Measurements from ENCODE around the gene FXYD2. TPM values are rescaled to one million over a fixed set of nuclear protein-coding genes. Genes with fewer than 3 reads are reported as not detected.
A peak's percentile ranks its signal among the peaks of the same experiment; 100 is the strongest.

The FXYD2 gene
- total RNA-seq, 1 donor from 2014 or later = 1.3 TPM

DNA sequence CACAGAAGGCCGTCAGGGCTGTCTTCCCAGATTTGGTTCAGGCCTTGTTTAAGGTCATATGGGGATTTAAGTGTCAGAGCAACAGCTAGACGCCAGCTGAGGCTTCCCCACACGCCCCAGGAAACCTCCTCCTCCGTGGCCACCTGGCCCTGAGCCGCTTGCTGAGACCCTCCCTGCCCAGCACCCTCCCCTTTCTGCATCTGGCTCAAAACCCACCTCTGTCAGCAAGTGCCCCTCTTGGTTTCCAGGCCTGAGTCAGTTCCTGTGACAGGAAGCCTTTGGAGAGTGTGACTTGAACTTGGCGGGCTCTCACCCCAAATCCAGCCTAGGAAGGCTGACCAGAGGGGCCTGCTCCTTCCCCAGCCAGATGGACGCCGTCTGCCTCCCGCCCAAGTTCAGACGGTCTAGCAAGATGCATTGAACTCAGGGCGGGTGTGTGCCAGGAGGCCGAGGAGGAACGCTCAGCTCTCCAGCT lies 561 bp downstream of the FXYD2 start:
- H3K27ac ChIP-seq (replicated peaks) = peak overlapping the region; percentile 83
- TF ChIP-seq, protein P1, sequence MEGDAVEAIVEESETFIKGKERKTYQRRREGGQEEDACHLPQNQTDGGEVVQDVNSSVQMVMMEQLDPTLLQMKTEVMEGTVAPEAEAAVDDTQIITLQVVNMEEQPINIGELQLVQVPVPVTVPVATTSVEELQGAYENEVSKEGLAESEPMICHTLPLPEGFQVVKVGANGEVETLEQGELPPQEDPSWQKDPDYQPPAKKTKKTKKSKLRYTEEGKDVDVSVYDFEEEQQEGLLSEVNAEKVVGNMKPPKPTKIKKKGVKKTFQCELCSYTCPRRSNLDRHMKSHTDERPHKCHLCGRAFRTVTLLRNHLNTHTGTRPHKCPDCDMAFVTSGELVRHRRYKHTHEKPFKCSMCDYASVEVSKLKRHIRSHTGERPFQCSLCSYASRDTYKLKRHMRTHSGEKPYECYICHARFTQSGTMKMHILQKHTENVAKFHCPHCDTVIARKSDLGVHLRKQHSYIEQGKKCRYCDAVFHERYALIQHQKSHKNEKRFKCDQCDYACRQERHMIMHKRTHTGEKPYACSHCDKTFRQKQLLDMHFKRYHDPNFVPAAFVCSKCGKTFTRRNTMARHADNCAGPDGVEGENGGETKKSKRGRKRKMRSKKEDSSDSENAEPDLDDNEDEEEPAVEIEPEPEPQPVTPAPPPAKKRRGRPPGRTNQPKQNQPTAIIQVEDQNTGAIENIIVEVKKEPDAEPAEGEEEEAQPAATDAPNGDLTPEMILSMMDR (IDR thresholded peaks at IDR 0.05; ENCODE audit: borderline replicate concordance) = no peak
- no peaks in the 10 kb centered on the region for H3K9me3 ChIP-seq (replicated peaks)
- intact Hi-C loops (cut with micrococcal nuclease) = no loop called here
- H3K27me3 ChIP-seq (ENCODE audit: low read depth) = peaks cover 11% of the 10 kb centered on the region
- peak; percentile 88 for DNase-seq
- peak overlapping the region; percentile 13 for H3K4me3 ChIP-seq
- no peaks in the 10 kb centered on the region for H3K36me3 ChIP-seq
- H3K4me1 ChIP-seq = peaks cover 55% of the 10 kb centered on the region

DNA sequence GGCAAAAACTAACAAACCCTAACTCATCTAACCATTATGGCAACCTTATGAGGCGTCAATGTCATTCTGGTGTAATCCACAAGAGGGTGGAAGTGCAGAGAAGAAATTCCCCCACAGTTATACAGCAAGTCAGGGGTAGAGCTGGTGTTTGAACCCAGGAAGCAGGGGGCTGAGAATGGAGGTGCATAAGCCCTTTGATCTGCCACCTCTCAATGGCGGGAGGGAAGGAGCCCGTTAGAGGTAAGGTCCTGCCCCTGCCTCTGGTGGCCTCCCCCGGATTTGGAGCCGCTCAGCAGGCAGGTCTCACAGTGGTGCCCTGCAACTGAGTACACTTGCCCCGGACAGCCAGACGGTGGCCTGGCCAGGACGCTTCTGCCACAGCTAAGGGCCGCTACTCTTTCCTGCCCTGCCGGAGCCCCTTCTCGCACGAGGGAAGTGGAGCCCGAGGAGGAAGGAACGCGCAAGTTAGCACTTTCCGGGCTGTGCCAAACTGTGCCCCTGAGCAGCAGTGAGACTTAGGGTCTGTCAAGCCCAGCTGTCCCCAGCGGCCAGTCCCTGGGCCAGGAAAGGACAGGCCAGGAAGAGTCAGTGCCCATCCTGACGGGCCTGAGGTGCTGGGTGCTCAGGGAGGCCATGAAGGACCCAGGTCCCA lies 1.1 kb downstream of the FXYD2 start:
- Histone ChIP-seq H3K27ac (replicated peaks) (peak overlapping the region; percentile 83), H3K27me3 (ENCODE audit: low read depth) (peaks cover 9% of the 10 kb centered on the region), H3K9me3 (replicated peaks) (no peaks in the 10 kb centered on the region), H3K36me3 (no peaks in the 10 kb centered on the region), H3K4me3 (no peak overlapping the region), H3K4me1 (peaks cover 54% of the 10 kb centered on the region)
- DNase-seq = no peak
- intact Hi-C loops (cut with micrococcal nuclease) = no loop called here
- TF ChIP-seq, protein P1 (IDR thresholded peaks at IDR 0.05; ENCODE audit: borderline replicate concordance) = no peak

DNA sequence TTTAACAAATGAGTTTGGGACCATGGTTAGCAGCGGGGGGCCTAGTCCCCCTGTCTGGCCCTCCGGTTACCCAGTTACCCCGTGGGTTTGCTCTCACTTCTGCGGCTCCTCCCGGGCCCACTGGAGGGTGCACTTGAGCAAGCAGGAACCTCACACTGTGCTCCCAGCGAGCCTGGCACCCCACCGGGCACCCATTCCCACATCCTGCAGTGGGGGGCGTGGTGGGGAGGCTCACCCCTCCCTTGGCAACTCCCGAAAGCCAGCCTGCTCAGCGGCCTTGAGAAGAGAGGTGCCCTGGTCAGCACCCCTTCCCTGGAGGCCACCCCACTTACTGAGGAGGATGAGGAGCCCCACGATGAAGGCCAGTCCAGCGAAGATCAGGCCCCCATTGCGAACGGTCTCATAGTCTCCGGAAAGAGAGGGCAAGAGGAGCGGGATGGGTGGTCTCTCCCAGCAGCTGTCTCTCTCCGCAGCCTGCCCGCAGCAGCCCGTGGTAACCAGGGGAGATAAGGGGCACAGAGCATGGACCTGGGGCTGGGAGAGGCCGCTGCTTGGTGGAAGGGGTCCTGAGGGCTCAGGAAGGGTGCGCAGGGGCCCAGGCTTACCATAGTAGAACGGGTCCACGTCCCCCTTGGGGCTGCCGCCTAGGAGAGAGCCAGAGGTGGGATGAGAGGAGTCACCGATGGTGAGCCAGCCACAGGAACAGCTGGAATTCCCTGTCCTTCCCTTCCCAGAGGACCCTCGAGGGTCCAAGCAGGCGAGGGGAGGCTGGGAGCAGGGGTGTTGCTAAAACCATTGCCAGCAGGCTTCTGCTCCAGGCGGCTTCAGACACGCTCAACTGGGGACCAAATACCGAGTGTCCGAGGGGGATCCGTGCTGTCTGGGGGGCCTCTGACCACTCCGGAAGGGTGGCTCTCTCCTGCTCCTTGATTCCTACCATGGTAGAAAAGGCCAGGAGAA lies 2.2 kb downstream of the FXYD2 start:
- no peak for DNase-seq
- Histone ChIP-seq H3K27ac (replicated peaks) (peak overlapping the region; percentile 83), H3K4me1 (peaks cover 58% of the 10 kb centered on the region), H3K36me3 (no peaks in the 10 kb centered on the region), H3K27me3 (ENCODE audit: low read depth) (peaks cover 4% of the 10 kb centered on the region), H3K9me3 (replicated peaks) (no peaks in the 10 kb centered on the region), H3K4me3 (no peak overlapping the region)
- TF ChIP-seq, protein P1 (IDR thresholded peaks at IDR 0.05; ENCODE audit: borderline replicate concordance) = peak; percentile 68
- intact Hi-C loops (cut with micrococcal nuclease) = no loop called here

DNA sequence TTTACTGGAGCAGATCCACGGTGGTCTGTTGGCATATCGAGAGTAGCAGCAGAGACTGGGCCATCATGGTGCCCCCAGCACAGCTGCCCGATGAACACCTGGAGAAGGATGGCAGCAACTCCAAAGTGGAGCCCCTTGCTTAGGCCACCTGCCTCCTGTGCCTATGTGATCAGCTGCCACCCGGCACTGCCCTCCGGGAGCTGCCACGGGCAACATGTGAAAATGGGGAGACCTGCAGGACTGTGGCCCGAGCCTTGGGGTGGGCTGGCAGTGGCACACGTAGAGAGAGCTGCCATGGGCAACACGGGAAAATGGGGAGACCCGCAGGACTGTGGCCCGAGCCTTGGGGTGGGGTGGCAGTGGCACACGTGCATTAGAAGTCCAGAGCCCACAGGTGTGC lies 3.1 kb downstream of the FXYD2 start:
- intact Hi-C loops (cut with micrococcal nuclease) = no loop called here
- TF ChIP-seq, protein P1 (IDR thresholded peaks at IDR 0.05; ENCODE audit: borderline replicate concordance) = no peak
- H3K4me1 ChIP-seq = peaks cover 63% of the 10 kb centered on the region
- peaks cover 4% of the 10 kb centered on the region for H3K27me3 ChIP-seq (ENCODE audit: low read depth)
- H3K9me3 ChIP-seq (replicated peaks) = no peaks in the 10 kb centered on the region
- H3K4me3 ChIP-seq = no peak overlapping the region
- DNase-seq = no peak
- H3K27ac ChIP-seq (replicated peaks) = no peak overlapping the region
- H3K36me3 ChIP-seq = no peaks in the 10 kb centered on the region

DNA sequence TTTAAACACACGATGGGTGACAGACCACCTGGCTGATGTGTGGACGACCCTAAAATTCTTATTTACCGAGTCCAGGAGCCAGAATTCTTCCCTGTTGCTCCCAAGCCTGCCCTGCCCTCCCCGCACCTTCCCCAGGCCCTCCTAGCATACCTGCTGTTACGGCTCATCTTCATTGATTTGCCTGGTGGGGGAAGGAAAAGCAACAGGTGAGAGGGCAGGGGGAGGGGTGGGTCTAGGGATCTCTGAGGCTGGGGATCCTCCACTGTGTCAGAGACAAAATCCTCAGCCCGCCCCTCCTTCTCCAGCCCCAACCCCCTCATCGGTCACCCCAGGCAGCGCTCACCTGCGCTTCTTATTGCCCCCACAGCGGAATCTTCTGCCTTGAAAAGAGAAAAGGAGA lies 4.0 kb downstream of the FXYD2 start:
- Histone ChIP-seq H3K27me3 (ENCODE audit: low read depth) (peaks cover 4% of the 10 kb centered on the region), H3K27ac (replicated peaks) (no peak overlapping the region), H3K9me3 (replicated peaks) (no peaks in the 10 kb centered on the region), H3K36me3 (no peaks in the 10 kb centered on the region), H3K4me3 (no peak overlapping the region), H3K4me1 (peaks cover 62% of the 10 kb centered on the region)
- no peak for DNase-seq
- intact Hi-C loops (cut with micrococcal nuclease) = no loop called here
- TF ChIP-seq, protein P1 (IDR thresholded peaks at IDR 0.05; ENCODE audit: borderline replicate concordance) = no peak

All from left ventricle myocardium inferior (tissue), 1 donor.